ENCODE results near the gene CSTF1. TPM values are rescaled to one million over a fixed set of nuclear protein-coding genes. Genes with fewer than 3 reads are reported as not detected.

The CSTF1 gene
- total RNA-seq, 1 donor from 2014 or later = 46.8 TPM

GRCh38 chr20:56420028-56420427 lies 27.6 kb downstream of the CSTF1 start:
- TF ChIP-seq, protein P1, sequence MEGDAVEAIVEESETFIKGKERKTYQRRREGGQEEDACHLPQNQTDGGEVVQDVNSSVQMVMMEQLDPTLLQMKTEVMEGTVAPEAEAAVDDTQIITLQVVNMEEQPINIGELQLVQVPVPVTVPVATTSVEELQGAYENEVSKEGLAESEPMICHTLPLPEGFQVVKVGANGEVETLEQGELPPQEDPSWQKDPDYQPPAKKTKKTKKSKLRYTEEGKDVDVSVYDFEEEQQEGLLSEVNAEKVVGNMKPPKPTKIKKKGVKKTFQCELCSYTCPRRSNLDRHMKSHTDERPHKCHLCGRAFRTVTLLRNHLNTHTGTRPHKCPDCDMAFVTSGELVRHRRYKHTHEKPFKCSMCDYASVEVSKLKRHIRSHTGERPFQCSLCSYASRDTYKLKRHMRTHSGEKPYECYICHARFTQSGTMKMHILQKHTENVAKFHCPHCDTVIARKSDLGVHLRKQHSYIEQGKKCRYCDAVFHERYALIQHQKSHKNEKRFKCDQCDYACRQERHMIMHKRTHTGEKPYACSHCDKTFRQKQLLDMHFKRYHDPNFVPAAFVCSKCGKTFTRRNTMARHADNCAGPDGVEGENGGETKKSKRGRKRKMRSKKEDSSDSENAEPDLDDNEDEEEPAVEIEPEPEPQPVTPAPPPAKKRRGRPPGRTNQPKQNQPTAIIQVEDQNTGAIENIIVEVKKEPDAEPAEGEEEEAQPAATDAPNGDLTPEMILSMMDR (IDR thresholded peaks at IDR 0.05; ENCODE audit: unreplicated experiment) = no peak
- Mint-ChIP-seq H3K27me3 (no peaks in the 10 kb centered on the region), H3K36me3 (ENCODE audit: insufficient read depth) (peaks cover 4% of the 10 kb centered on the region), H3K27ac (no peak overlapping the region), H3K4me3 (ENCODE audit: low read depth) (no peak overlapping the region), H3K4me1 (ENCODE audit: low read depth) (no peaks in the 10 kb centered on the region), H3K9me3 (ENCODE audit: low read depth) (no peaks in the 10 kb centered on the region)
- DNase-seq (ENCODE audit: low spot score, unreplicated experiment) = no peak

DNA sequence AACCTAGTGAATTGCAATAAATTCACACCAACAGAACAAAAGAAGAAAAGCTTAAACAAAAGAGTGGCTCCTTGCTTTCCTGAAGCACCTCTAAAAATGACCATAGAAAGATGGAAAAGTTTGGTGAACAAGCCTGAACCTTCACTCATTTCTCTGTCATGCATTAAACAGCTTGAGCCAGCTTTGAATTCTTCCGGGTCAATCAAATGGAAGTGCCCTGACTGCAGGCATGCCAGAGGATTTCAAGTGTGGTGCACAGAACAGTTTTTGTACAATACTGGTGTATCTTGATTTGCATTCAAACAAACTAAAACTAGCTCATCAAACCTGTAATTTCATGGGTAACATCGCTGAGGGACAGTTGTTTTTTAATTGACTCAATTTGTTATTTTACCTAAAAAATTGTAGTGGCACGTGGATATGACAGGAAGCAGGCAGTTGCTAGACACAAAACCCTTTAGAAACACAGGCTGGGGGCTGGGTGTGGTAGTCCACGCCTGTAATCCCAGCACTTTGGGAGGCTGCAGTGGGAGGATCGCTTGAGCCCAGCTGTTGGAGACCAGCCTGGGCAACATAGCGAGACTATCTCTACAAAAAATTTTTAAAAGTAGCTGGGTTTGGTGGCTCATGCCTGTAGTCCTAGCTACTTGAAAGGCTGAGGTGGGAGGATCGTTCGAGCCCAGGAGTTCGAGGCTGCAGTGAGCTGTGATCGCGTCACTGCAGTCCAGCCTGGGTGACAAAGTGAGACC lies 28.7 kb downstream of the CSTF1 start:
- Mint-ChIP-seq H3K27me3 (no peaks in the 10 kb centered on the region), H3K4me3 (ENCODE audit: low read depth) (no peak overlapping the region), H3K36me3 (ENCODE audit: insufficient read depth) (peaks cover 4% of the 10 kb centered on the region), H3K27ac (no peak overlapping the region), H3K4me1 (ENCODE audit: low read depth) (no peaks in the 10 kb centered on the region), H3K9me3 (ENCODE audit: low read depth) (no peaks in the 10 kb centered on the region)
- TF ChIP-seq, protein P1 (IDR thresholded peaks at IDR 0.05; ENCODE audit: unreplicated experiment) = no peak
- DNase-seq (ENCODE audit: low spot score, unreplicated experiment) = no peak

GRCh38 chr20:56422076-56422823 lies 29.8 kb downstream of the CSTF1 start:
- Mint-ChIP-seq H3K27me3 (no peaks in the 10 kb centered on the region), H3K4me3 (ENCODE audit: low read depth) (no peak overlapping the region), H3K4me1 (ENCODE audit: low read depth) (no peaks in the 10 kb centered on the region), H3K36me3 (ENCODE audit: insufficient read depth) (peaks cover 3% of the 10 kb centered on the region), H3K27ac (no peak overlapping the region), H3K9me3 (ENCODE audit: low read depth) (no peaks in the 10 kb centered on the region)
- DNase-seq (ENCODE audit: low spot score, unreplicated experiment) = no peak
- TF ChIP-seq, protein P1 (IDR thresholded peaks at IDR 0.05; ENCODE audit: unreplicated experiment) = no peak

GRCh38 chr20:56422824-56423189 lies 30.4 kb downstream of the CSTF1 start:
- DNase-seq (ENCODE audit: low spot score, unreplicated experiment) = no peak
- Mint-ChIP-seq H3K4me1 (ENCODE audit: low read depth) (no peaks in the 10 kb centered on the region), H3K27ac (no peak overlapping the region), H3K36me3 (ENCODE audit: insufficient read depth) (no peaks in the 10 kb centered on the region), H3K27me3 (no peaks in the 10 kb centered on the region), H3K4me3 (ENCODE audit: low read depth) (no peak overlapping the region), H3K9me3 (ENCODE audit: low read depth) (no peaks in the 10 kb centered on the region)
- TF ChIP-seq, protein P1 (IDR thresholded peaks at IDR 0.05; ENCODE audit: unreplicated experiment) = no peak

GRCh38 chr20:56423211-56423610 lies 30.8 kb downstream of the CSTF1 start:
- Mint-ChIP-seq H3K4me3 (ENCODE audit: low read depth) (no peak overlapping the region), H3K27ac (no peak overlapping the region), H3K9me3 (ENCODE audit: low read depth) (no peaks in the 10 kb centered on the region)

More at GRCh38 chr20:56423211-56423610, 30.8 kb downstream of the CSTF1 start:
- H3K27me3 Mint-ChIP-seq = no peaks in the 10 kb centered on the region
- no peaks in the 10 kb centered on the region for H3K4me1 Mint-ChIP-seq (ENCODE audit: low read depth)
- TF ChIP-seq, protein P1 (IDR thresholded peaks at IDR 0.05; ENCODE audit: unreplicated experiment) = no peak
- DNase-seq (ENCODE audit: low spot score, unreplicated experiment) = no peak
- H3K36me3 Mint-ChIP-seq (ENCODE audit: insufficient read depth) = no peaks in the 10 kb centered on the region
